ENCODE data around the gene MASP2.

MASP2 gene

DNA sequence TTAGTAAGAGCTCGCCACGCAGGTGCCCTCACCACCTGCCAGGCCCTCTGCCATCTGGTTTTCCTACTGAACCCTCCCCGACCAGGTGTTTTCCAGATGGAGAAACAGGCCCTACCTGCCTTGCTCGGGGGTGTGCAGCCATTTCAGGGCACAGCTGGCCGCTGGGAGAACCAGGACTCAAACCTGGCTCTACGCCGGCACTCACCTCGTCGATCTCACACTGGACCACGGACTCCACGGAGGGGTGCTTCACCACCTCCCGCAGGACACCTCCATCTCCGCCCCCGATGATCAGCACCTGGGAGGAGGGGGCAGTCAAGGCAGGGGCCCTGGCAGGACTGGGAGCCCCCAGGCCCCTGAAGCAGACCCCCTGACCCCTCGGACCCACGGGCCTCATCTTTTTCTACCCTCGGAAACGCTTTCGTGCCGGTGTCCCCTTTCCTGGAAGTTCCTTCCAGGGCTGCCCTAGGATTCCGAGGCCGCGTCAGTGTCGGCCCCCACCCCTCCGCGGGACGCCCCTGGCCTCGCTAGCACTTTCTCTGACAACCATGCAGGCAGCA, 11.6 kb upstream of the MASP2 start:
- DNase-seq (ENCODE audit: low read depth), result no peak

DNA sequence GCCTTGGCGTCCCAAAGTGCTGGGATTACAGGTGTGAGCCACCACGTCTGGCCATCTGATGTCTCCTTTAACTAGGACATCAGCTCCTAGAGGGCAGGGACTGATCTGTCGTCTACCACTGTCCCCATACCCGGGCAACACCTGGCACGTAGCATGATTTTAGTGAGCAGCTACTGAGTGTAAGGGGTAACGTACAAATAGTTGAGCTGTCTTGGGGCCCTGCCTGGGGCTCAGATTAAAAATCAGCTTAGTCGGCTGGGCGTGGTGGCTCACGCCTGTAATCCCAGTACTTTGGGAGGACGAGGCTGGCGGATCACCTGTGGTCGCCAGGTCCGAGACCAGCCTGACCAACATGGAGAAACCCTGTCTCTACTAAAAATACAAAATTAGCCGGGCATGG, 11.0 kb upstream of the MASP2 start:
- TF ChIP-seq POLR2A (IDR thresholded peaks at IDR 0.05; ENCODE audit: extremely low read depth, insufficient read length) (no peak), MYC (IDR thresholded peaks at IDR 0.05; ENCODE audit: low read depth, low read length) (no peak)
- TF ChIP-seq, protein P1, sequence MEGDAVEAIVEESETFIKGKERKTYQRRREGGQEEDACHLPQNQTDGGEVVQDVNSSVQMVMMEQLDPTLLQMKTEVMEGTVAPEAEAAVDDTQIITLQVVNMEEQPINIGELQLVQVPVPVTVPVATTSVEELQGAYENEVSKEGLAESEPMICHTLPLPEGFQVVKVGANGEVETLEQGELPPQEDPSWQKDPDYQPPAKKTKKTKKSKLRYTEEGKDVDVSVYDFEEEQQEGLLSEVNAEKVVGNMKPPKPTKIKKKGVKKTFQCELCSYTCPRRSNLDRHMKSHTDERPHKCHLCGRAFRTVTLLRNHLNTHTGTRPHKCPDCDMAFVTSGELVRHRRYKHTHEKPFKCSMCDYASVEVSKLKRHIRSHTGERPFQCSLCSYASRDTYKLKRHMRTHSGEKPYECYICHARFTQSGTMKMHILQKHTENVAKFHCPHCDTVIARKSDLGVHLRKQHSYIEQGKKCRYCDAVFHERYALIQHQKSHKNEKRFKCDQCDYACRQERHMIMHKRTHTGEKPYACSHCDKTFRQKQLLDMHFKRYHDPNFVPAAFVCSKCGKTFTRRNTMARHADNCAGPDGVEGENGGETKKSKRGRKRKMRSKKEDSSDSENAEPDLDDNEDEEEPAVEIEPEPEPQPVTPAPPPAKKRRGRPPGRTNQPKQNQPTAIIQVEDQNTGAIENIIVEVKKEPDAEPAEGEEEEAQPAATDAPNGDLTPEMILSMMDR (IDR thresholded peaks at IDR 0.05; ENCODE audit: low read depth, low read length), result no peak
- TF ChIP-seq, protein P2, sequence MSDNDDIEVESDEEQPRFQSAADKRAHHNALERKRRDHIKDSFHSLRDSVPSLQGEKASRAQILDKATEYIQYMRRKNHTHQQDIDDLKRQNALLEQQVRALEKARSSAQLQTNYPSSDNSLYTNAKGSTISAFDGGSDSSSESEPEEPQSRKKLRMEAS (IDR thresholded peaks at IDR 0.05; ENCODE audit: low read depth, low read length), result no peak
- H3K4me3 ChIP-seq (ENCODE audit: low read depth, low read length), result peak overlapping the region; percentile 82
- DNase-seq (ENCODE audit: low read depth), result no peak

More for the DNA sequence above, 11.6 kb upstream of the MASP2 start:
- TF ChIP-seq POLR2A (IDR thresholded peaks at IDR 0.05; ENCODE audit: extremely low read depth, insufficient read length), result no peak
- TF ChIP-seq, protein P1 (IDR thresholded peaks at IDR 0.05; ENCODE audit: low read depth, low read length), result no peak
- TF ChIP-seq, protein P2 (IDR thresholded peaks at IDR 0.05; ENCODE audit: low read depth, low read length), result no peak
- TF ChIP-seq MYC (IDR thresholded peaks at IDR 0.05; ENCODE audit: low read depth, low read length), result no peak
- peak overlapping the region; percentile 82 for H3K4me3 ChIP-seq (ENCODE audit: low read depth, low read length)

DNA sequence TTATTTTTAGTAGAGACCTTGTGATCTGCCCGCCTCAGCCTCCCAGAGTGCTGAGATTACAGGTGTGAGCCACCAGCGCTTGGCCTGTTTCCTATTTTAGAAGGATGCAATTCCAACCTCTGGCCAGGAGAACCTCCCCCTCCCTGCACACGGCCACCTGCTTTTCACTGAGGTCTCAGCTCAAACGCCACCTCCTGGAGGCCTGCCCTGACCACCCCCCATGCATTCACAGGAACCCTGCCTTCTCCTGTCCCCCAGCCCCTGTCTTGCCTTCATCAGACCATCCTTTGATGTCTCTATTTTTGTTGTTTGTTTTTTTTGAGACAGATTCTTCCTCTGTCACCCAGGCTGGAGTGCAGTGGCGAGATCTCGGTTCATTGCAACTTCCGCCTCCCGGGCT, 10.4 kb upstream of the MASP2 start:
- TF ChIP-seq POLR2A (IDR thresholded peaks at IDR 0.05; ENCODE audit: extremely low read depth, insufficient read length) (no peak), MYC (IDR thresholded peaks at IDR 0.05; ENCODE audit: low read depth, low read length) (no peak)
- TF ChIP-seq, protein P2 (IDR thresholded peaks at IDR 0.05; ENCODE audit: low read depth, low read length), result no peak
- TF ChIP-seq, protein P1 (IDR thresholded peaks at IDR 0.05; ENCODE audit: low read depth, low read length), result no peak
- no peak for DNase-seq (ENCODE audit: low read depth)

DNA sequence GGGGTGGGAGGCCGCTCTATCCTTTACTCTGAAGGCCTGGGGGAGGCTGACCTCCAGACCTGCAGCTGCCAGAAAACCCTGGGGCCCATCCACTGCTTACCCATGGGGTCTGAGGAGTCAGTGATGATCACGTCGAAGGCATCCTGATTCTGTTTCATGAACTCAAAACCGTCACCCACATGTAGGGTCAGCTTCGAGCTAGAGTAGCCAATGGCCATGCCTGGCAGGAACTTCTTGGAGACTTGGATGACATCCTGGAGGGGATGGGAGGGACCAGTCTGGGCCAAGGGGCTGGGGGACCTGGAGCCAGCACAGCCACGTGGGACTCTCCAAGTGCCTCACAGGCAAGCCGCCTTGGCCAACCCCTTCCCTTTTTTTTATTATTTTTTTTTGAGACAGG, 9.5 kb upstream of the MASP2 start:
- no peak for DNase-seq (ENCODE audit: low read depth)
- TF ChIP-seq, protein P1 (IDR thresholded peaks at IDR 0.05; ENCODE audit: low read depth, low read length), result no peak
- TF ChIP-seq MYC (IDR thresholded peaks at IDR 0.05; ENCODE audit: low read depth, low read length) (no peak), POLR2A (IDR thresholded peaks at IDR 0.05; ENCODE audit: extremely low read depth, insufficient read length) (no peak)
- TF ChIP-seq, protein P2 (IDR thresholded peaks at IDR 0.05; ENCODE audit: low read depth, low read length), result no peak
- H3K4me3 ChIP-seq (ENCODE audit: low read depth, low read length), result no peak overlapping the region

More for the DNA sequence above, 10.4 kb upstream of the MASP2 start:
- H3K4me3 ChIP-seq (ENCODE audit: low read depth, low read length), result no peak overlapping the region

DNA sequence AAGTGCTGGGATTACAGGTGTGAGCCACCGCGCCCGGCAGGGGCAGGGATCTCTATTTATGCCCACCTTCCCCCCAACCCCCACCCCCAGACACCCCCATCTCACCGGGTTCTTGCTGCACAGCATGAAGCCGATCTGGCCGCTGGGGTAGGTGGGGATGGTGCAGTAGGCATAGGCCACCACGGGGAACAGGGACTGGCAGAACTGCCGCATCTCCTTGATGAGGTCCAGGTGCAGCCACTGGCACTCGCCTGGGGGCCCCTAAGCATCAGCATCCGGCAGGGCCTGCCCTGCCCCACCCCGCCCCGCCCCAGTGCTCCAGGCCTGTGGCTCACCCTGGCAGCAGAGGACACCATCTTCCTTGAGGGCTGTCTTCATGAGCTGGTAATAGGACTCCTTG, 8.6 kb upstream of the MASP2 start:
- TF ChIP-seq, protein P1 (IDR thresholded peaks at IDR 0.05; ENCODE audit: low read depth, low read length), result no peak
- no peak for TF ChIP-seq POLR2A (IDR thresholded peaks at IDR 0.05; ENCODE audit: extremely low read depth, insufficient read length)
- TF ChIP-seq, protein P2 (IDR thresholded peaks at IDR 0.05; ENCODE audit: low read depth, low read length), result no peak
- no peak for TF ChIP-seq MYC (IDR thresholded peaks at IDR 0.05; ENCODE audit: low read depth, low read length)
- DNase-seq (ENCODE audit: low read depth), result no peak
- H3K4me3 ChIP-seq (ENCODE audit: low read depth, low read length), result no peak overlapping the region
